Tibial nerve (tissue), 4 donors: ENCODE data around the gene PRCP.
A peak's percentile ranks its signal among the peaks of the same experiment; 100 is the strongest.

ENCODE experiments used
- EP300 ChIP-seq, 2 donors: sonication (generic); formaldehyde crosslinking; IDR thresholded peaks; one replicate each; pipeline ENCODE4 v1.6.1; 2017; ENCODE audit warnings: antibody characterized with exemption in 2 of 2, mild to moderate bottlenecking in 1 of 2
- POLR2A ChIP-seq, 2 donors: fragments of 450-650 bp; IDR thresholded peaks; one replicate each; pipeline ENCODE4 v1.6.1; 2017; ENCODE audit warnings: antibody characterized with exemption in 2 of 2, mild to moderate bottlenecking in 2 of 2, moderate library complexity in 2 of 2
- TF ChIP-seq, protein P1 (sequence below), 5 experiments: fragments of 200-600 bp in 3 of 5; fragments of 450-650 bp in 2 of 5; sonication (generic) in 3 of 5; IDR thresholded peaks; one replicate each; pipeline ENCODE4 v1.5.1; 2016 to 2019; ENCODE audit warnings: antibody characterized with exemption in 5 of 5, mild to moderate bottlenecking in 3 of 5, moderate library complexity in 2 of 5

DNA sequence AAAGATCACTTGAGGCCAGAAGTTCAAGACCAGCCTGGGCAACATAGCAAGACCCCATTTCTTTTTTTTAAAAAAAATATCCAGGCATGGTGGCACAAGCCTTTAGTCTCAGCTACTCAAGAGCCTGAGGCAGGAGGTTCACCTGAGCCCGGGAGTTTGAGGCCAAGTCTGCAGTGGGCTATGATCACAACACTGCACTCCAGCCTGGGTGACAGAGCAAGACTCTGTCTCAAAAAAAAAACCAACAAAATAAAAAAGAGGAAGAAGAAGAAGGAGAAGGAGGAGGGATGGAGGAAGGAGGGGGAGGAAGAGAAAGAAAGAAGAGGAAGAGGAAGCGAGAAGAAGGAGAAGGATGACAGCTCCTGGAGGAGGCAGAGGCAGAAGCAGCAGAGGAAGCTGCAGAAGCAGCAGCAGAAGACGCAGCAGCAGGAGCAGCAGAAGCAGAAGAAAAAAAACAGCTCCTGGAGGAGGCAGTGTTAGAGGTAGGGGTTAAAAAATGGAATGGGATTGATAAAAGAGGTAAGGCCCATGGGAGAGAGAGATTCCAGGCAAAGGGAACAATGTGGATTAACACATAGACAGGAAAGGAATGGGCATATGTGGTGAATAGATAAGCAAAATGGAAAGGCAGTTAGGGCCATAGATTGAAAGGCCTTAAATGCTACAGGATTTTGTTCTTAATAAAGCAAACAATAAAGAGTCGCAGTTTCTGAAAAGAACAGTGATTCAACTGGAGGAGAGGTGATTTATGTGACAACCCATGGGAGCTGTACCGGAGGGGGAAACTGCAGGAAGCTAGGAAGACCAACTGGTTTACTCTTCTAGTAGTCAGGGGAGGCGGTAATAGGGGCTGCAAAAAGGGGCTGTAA, 10.9 kb downstream of the PRCP start:
- TF ChIP-seq, protein P1, sequence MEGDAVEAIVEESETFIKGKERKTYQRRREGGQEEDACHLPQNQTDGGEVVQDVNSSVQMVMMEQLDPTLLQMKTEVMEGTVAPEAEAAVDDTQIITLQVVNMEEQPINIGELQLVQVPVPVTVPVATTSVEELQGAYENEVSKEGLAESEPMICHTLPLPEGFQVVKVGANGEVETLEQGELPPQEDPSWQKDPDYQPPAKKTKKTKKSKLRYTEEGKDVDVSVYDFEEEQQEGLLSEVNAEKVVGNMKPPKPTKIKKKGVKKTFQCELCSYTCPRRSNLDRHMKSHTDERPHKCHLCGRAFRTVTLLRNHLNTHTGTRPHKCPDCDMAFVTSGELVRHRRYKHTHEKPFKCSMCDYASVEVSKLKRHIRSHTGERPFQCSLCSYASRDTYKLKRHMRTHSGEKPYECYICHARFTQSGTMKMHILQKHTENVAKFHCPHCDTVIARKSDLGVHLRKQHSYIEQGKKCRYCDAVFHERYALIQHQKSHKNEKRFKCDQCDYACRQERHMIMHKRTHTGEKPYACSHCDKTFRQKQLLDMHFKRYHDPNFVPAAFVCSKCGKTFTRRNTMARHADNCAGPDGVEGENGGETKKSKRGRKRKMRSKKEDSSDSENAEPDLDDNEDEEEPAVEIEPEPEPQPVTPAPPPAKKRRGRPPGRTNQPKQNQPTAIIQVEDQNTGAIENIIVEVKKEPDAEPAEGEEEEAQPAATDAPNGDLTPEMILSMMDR (IDR thresholded peaks at IDR 0.05): no peak
- TF ChIP-seq EP300 (IDR thresholded peaks at IDR 0.05): peak in 1 of 2 donors; percentile 36
- TF ChIP-seq POLR2A (IDR thresholded peaks at IDR 0.05): no peak
